Right ventricle myocardium superior (tissue), 1 donor: ENCODE data around the gene TFDP3. TPM values are rescaled to one million over a fixed set of nuclear protein-coding genes. Genes with fewer than 3 reads are reported as not detected.

Source experiments
- ATAC-seq: fragments of 200-7000 bp; cut with Tn5 transposase; one replicate; pipeline ENCODE4 v1.9.1; 2020; ENCODE audit warnings: mild to moderate bottlenecking; ENCODE audit not compliant: poor library complexity
- DNase-seq: peaks from one replicate; pipeline ENCODE4 v3.0.0-alpha.2; 2020
- intact Hi-C: fragments of 100-400 bp; cut with DNase I; formaldehyde crosslinking; loops from one replicate; pipeline ENCODE4 v1.11.2; 2022
- total RNA-seq: library from RNA; stranded (reverse); fragmentation: NEBNext Ultra II Directional; extraction: Animal tissue kit (Norgen Biotek cat#: 25700); gene quantifications from one replicate; pipeline ENCODE4 v1.2.1, GENCODE V29; 2021
- donor health status: DM: no; HTN: yes; CAD: no; lungs with severe emphysema.

Gene TFDP3
- total RNA-seq, 1 donor from 2014 or later = not detected

GRCh38 chrX:133190877-133191738, 27.0 kb downstream of the TFDP3 start:
- DNase-seq = no peak
- ATAC-seq = no peak
- intact Hi-C loops = no loop called here

- no peak for DNase-seq
- no peak for ATAC-seq
- intact Hi-C loops = no loop called here
Measured at GRCh38 chrX:133189195-133189594, 29.0 kb downstream of the TFDP3 start.

- intact Hi-C loops = no loop called here
- ATAC-seq (no peak), DNase-seq (no peak)
Measured at GRCh38 chrX:133188631-133189030, 29.5 kb downstream of the TFDP3 start.

- no peak for DNase-seq
- ATAC-seq = no peak
- intact Hi-C loops = no loop called here
Measured at GRCh38 chrX:133185938-133186337, 32.2 kb downstream of the TFDP3 start.

GRCh38 chrX:133185119-133185518, 33.0 kb downstream of the TFDP3 start:
- ATAC-seq = no peak
- intact Hi-C loops = no loop called here
- DNase-seq = no peak

- DNase-seq (no peak), ATAC-seq (no peak)
- intact Hi-C loops = no loop called here
Measured at GRCh38 chrX:133183806-133184205, 34.3 kb downstream of the TFDP3 start.

GRCh38 chrX:133179500-133179899, 38.7 kb downstream of the TFDP3 start:
- ATAC-seq (no peak), DNase-seq (no peak)
- intact Hi-C loops = no loop called here

- intact Hi-C loops = no loop called here
- no peak for ATAC-seq
Measured at GRCh38 chrX:133177202-133177601, 41.0 kb downstream of the TFDP3 start.

GRCh38 chrX:133175605-133176004, 42.5 kb downstream of the TFDP3 start:
- no peak for DNase-seq
- intact Hi-C loops = no loop called here
- ATAC-seq = no peak

More at GRCh38 chrX:133177202-133177601, 41.0 kb downstream of the TFDP3 start:
- DNase-seq = no peak

- ATAC-seq = no peak
- DNase-seq = no peak
- intact Hi-C loops = no loop called here
Measured at GRCh38 chrX:133175162-133175561, 43.0 kb downstream of the TFDP3 start.

- ATAC-seq (no peak), DNase-seq (no peak)
- intact Hi-C loops = no loop called here
Measured at GRCh38 chrX:133171962-133172708, 46.0 kb downstream of the TFDP3 start.

Other genes with a start within 250 kb of the TFDP3 start
- gene USP26, start 121.2 kb downstream of the TFDP3 start, total RNA-seq = not detected
- gene GPC4, start 197.1 kb upstream of the TFDP3 start, total RNA-seq = 8.9 TPM